Activated CD4-positive, alpha-beta T cell treated with anti-CD3 and anti-CD28 coated beads, Interleukin-2, amount 50 U/mL, for 48 hours (primary cell): Measurements from ENCODE around the gene CCDC7.
"Not testable (repeated sequence)": the region's sequence is repeated elsewhere in the genome, so short reads cannot be mapped to it uniquely, and the experiment has no call there.

Source experiments
- DNase-seq, 2 experiments: peaks; one replicate each; pipeline ENCODE4 v3.0.0-alpha.2; 2020

The CCDC7 gene

GRCh38 chr10:32459051-32459698 is 13.2 kb downstream of the CCDC7 start:
- no peak for DNase-seq

- no peak for DNase-seq
These were observed 15.3 kb downstream of the CCDC7 start for GRCh38 chr10:32461203-32461602.

- DNase-seq: no peak
These were observed 25.3 kb downstream of the CCDC7 start for GRCh38 chr10:32471232-32471631.

- DNase-seq: no peak
These were observed 31.6 kb downstream of the CCDC7 start for GRCh38 chr10:32477499-32477898.

- DNase-seq: no peak
These were observed 35.7 kb downstream of the CCDC7 start for GRCh38 chr10:32481606-32482005.

GRCh38 chr10:32483019-32483502 is 37.1 kb downstream of the CCDC7 start:
- not testable (repeated sequence) for DNase-seq

- not testable (repeated sequence) for DNase-seq
These were observed 42.1 kb downstream of the CCDC7 start for GRCh38 chr10:32488038-32488437.

DNA sequence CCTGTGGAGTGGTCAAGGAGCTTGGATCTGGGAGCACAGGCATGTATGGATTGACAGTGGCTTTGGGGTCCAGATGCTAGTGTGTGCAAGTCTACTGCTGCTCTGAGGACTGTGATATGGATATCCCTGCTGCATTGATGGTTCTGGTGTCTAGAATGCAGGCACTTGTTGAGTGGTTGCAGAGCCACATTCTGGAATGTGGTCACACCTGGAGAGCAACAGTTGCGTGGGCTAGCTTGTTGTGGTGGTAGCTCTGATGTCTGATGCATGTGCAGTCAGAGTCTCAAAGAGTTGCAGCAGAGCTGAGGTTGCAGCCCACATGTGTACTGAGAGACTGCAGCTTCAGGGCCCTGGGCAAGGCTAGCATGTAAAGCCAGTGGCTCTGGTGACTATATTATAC is 43.2 kb downstream of the CCDC7 start:
- DNase-seq: no peak

GRCh38 chr10:32489901-32490300 is 44.0 kb downstream of the CCDC7 start:
- no peak for DNase-seq

DNA sequence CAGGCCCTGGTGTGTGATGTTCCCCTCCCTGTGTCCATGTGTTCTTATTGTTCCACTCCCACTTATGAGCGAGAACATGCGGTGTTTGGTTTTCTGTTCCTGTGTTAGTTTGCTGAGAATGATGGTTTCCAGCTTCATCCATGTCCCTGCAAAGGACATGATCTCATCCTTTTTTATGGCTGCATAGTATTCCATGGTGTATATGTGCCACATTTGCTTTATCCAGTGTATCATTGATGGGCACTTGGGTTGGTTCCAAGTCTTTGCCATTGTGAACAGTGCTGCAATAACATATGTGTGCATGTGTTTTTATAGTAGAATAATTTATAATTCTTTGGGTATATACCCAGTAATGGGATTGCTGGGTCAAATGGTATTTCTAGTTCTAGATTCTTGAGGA is 48.6 kb downstream of the CCDC7 start:
- not testable (repeated sequence) for DNase-seq

- not testable (repeated sequence) for DNase-seq
These were observed 54.2 kb downstream of the CCDC7 start for GRCh38 chr10:32500136-32500535.

DNA sequence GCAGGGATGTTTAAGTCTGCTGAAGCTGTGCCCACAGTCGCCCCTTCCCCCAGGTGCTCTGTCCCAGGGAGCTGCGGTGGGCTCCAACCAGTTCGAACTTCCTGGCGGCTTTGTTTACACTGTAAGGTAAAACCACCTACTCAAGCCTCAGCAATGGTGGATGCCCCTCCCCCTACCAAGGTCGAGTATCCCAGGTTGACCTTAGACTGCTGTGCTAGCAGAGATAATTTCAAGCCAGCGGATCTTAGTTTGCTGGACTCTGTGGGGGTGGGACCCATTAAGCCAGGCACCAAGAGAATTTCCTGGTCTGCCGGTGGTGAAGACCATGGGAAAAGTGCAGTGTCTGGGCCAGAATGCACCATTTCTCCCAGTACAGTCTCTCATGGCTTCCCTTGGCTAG is 56.0 kb downstream of the CCDC7 start:
- DNase-seq: no peak

DNA sequence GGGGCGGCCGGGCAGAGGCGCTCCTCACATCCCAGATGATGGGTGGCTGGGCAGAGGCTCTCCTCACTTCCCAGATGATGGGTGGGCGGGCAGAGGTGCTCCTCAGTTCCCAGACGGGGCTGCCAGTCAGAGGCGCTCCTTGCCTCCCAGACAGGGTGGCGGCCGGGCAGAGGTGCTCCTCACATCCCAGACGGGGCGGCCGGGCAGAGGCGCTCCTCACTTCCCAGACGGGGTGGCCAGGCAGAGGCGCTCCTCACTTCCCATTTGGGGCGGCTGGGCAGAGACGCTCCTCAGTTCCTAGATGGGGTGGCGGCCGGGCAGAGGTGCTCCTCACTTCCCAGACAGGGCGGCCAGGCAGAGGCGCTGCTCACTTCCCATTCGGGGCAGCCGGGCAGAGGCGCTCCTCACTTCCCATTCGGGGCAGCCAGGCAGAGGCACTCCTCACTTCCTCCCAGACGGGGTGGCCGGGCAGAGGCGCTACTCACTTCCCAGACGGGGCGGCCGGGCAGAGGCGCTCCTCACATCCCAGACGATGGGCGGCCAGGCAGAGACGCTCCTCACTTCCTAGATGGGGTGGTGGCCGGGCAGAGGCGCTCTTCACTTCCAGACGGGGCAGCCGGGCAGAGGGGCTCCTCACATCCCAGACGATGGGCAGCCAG is 60.0 kb downstream of the CCDC7 start:
- not testable (repeated sequence) for DNase-seq

- no peak for DNase-seq
These were observed 65.7 kb downstream of the CCDC7 start for GRCh38 chr10:32511599-32511998.

DNA sequence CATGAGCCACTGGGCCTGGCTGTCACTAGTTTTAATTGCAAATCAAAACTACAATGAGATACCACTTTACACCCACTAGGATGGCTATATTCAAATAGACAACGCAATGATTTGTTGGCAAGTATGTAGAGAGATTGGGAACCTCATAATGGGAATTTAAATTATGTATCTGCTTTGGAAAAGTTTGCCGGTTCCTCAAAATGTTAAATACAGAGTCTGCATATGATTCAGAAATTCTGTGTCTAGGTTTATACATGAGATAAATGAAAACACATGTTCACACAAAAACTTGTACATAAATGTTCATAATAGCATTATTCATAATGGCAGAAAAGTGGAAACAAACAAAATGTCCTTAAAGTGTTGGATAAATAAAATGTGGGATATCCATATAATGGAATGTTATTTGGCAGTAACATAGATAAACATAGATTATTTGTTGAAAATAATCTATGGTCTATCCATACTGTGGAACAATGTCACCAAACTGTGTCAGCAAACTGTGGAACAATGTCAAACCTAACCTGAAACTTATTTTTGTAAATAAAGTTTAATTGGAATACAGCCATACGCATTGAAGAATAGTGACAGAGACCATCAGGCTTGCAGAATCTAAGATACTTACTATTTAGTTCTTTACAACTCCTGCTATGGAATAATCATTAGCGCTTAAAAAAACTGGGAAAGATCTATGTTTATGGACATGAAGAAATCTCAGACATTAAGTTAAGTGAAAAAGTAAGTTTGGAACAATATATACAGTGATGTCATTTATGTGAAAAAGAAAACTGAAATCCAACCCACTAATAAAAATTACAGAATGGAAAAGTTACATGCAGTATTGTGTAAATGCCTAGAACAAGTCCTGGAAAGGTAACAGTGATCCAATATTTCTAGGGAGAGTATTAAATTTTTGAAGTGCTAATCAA is 70.9 kb downstream of the CCDC7 start:
- no peak for DNase-seq

GRCh38 chr10:32530231-32530630 is 84.3 kb downstream of the CCDC7 start:
- DNase-seq: no peak

DNA sequence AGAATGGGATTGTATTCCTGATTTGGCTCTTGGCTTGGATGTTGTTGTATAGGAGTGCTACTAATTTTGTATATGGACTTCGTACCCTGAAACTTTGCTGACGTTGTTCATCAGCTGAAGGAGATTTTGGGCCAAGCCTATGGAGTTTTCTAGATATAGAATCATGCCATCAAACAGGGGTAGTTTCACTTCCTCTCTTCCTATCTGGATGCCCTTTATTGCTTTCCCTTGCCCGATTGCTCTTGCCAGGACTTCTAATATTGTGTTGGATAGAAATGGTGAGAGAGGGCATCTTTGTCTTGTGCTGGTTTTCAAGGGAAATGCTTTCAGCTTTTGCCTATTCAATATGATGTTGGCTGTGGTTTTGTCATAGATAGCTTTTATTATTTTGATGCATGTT is 92.3 kb downstream of the CCDC7 start:
- no peak for DNase-seq

DNA sequence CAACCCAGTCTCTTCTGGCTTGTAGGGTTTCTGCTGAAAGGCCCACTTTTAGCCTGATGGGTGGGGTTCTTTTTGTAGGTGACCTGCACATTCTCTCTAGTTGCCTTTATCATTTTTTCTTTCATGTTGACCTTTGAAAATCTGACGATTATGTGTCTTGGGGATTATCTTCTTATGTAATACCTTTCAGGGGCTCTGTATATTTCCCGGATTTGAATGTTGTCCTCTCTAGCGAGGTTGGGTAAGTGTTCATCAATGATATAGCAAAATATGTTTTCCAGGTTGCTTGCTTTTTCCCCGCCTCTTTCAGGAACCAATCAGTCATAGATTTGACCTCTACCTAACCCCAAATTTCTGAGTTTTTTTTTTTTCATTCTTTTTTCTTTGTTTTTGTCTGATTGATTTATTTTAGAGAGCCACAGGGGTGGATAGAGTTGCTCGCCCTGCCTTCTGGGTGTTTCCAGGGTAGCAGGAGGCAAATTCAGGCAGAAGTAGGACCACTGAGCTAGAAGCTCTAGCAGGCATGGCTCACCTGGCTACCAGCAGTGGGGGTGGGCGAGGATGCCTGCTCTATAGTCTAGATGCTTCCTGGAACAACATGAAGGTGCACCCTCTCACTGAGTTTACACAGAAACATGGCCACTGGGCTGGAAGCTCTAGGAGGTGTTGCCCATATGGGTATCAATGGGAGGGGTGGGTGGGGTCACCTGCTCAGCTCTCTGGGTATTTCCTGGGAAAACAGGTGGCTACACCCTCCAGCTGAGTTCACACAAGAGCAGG is 94.9 kb downstream of the CCDC7 start:
- no peak for DNase-seq

DNA sequence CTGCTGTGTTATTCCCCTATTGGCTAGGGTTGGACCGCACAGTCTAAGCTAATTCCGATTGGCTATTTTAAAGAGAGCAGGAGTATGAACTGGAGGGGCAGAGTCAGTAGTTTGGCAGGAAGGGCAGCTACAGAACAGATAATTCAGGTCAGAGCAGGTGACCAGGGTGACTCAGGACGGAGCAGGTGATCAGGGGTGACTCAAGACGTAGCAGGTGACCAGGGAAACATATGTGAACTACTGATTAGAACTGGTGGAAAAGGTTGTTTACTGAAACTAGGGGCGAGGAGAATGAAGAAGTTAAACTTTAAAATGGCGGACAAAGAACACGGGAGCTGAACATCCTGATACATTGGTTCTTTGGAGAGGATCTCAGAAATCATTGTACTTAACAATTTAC is 102.3 kb downstream of the CCDC7 start:
- DNase-seq: no peak

DNA sequence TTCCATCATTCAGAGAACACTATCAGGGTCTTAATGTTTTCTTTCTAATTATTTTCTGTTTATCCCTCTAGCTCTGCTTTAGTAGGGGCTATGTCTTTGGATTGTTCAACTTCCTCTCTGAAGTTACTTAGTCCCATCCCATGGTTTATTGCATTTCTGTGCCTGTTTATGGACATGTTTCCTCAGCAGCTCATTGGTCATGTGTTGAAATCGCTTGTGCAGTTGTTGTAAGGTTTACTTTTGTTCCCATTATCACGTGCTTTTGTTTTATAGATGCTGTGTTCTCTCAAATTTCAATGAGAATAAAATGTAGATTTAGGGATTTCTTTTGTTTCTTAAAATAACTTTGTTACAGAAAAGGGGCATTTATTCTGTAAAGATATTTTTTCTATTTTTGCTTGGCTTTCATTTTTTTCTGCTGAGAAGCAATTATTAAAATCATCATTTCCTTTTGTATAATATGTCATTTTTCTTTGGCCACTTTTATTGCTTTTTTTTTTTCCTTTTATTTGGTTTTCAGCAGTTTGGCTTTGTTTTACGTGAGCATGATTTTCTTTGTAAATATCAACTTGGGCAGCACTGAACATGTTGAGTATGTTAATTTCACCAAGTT is 110.9 kb downstream of the CCDC7 start:
- no peak for DNase-seq

DNA sequence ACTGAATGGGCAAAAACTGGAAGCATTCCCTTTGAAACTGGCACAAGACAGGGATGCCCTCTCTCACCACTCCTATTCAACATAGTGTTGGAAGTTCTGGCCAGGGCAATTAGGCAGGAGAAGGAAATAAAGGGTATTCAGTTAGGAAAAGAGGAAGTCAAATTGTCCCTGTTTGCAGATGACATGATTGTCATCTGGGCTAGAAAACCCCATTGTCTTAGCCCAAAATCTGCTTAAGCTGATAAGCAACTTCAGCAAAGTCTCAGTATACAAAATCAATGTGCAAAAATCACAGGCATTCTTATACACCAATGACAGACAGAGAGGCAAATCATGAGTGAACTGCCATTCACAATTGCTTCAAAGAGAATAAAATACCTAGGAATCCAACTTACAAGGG is 116.8 kb downstream of the CCDC7 start:
- DNase-seq: not testable (repeated sequence)

GRCh38 chr10:32577448-32577847 is 131.5 kb downstream of the CCDC7 start:
- DNase-seq: no peak
